Transverse colon (tissue), 4 donors: ENCODE results near the gene NTN5.

ENCODE experiments used
- CTCF ChIP-seq, 5 experiments: fragments of 200-600 bp in 3 of 5; fragments of 450-650 bp in 2 of 5; sonication (generic) in 3 of 5; IDR thresholded peaks; 1 replicate in 2 of 5; 2 replicates in 3 of 5; pipeline ENCODE4 v1.5.1; 2016 to 2017; ENCODE audit warnings: antibody characterized with exemption in 5 of 5, inconsistent platforms in 3 of 5, mild to moderate bottlenecking in 2 of 5, moderate library complexity in 1 of 5
- EP300 ChIP-seq: sonication (generic); formaldehyde crosslinking; IDR thresholded peaks from one replicate; pipeline ENCODE4 v1.6.1; 2017; ENCODE audit warnings: antibody characterized with exemption, low read depth
- POLR2A ChIP-seq: fragments of 450-650 bp; IDR thresholded peaks from one replicate; pipeline ENCODE4 v1.6.1; 2016; ENCODE audit warnings: antibody characterized with exemption, mild to moderate bottlenecking, moderate library complexity
- POLR2AphosphoS5 ChIP-seq, 3 donors: sonication (generic); formaldehyde crosslinking; IDR thresholded peaks; one replicate each; pipeline ENCODE4 v1.6.1; 2016; ENCODE audit warnings: antibody characterized with exemption in 3 of 3

GRCh38 chr19:48627865-48628314 is 44.9 kb downstream of the NTN5 start:
- TF ChIP-seq CTCF (IDR thresholded peaks at IDR 0.05) (no peak), POLR2A (no peak), EP300 (no peak), POLR2AphosphoS5 (IDR thresholded peaks at IDR 0.05) (no peak)
